ENCODE measurements around the gene SLC22A15. TPM values are rescaled to one million over a fixed set of nuclear protein-coding genes. Genes with fewer than 3 reads are reported as not detected.

SLC22A15 gene
- total RNA-seq, 1 experiment from 2014 or later = 0.16 TPM

DNA sequence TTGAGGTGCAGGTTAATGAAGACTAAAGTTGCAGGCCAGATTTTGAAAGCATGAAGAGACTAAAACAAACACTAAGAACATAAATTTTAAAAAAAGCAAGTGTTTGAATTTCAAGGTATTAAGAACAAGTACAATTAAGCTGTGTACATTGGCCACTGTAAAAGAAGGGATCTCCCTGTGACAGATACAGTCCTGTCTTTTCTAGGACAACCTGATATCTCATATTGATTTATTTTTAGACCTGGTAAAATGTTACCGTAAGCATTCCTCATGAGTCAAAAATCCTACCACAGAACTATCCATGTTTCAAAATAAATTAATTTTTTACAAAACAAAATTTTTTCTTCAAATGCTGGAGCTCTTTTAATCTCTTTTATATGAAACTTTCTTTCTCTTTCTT, 39.4 kb downstream of the SLC22A15 start:
- peaks cover 4% of the 10 kb centered on the region for H3K27me3 Mint-ChIP-seq (ENCODE audit: insufficient read depth, unreplicated experiment)
- Histone ChIP-seq H3K4me3 (ENCODE audit: low read depth, low read length) (no peak overlapping the region), H3K9me3 (no peaks in the 10 kb centered on the region), H3K27me3 (replicated peaks; ENCODE audit: control insufficient read depth, insufficient read depth, low read length) (no peaks in the 10 kb centered on the region), H3K4me1 (no peaks in the 10 kb centered on the region), H3K36me3 (ENCODE audit: control insufficient read depth, insufficient read depth, low read length) (no peaks in the 10 kb centered on the region)
- ChIA-PET POLR2A (no interaction called here), CTCF (no interaction called here)
- no TSS peak for BruUV-seq (replicated peaks)
- intact Hi-C loops (cut with micrococcal nuclease; ENCODE audit: unreplicated experiment) = no loop called here
- no peaks in the 10 kb centered on the region for H3K9me3 Mint-ChIP-seq (ENCODE audit: unreplicated experiment)
- TF ChIP-seq, protein P1, sequence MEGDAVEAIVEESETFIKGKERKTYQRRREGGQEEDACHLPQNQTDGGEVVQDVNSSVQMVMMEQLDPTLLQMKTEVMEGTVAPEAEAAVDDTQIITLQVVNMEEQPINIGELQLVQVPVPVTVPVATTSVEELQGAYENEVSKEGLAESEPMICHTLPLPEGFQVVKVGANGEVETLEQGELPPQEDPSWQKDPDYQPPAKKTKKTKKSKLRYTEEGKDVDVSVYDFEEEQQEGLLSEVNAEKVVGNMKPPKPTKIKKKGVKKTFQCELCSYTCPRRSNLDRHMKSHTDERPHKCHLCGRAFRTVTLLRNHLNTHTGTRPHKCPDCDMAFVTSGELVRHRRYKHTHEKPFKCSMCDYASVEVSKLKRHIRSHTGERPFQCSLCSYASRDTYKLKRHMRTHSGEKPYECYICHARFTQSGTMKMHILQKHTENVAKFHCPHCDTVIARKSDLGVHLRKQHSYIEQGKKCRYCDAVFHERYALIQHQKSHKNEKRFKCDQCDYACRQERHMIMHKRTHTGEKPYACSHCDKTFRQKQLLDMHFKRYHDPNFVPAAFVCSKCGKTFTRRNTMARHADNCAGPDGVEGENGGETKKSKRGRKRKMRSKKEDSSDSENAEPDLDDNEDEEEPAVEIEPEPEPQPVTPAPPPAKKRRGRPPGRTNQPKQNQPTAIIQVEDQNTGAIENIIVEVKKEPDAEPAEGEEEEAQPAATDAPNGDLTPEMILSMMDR (IDR thresholded peaks at IDR 0.05; ENCODE audit: insufficient read depth in 1 of 2, low read depth in 1 of 2, low read length in 1 of 2, severe bottlenecking in 1 of 2, unreplicated experiment in 1 of 2) = no peak
- no peak overlapping the region for H3K4me3 Mint-ChIP-seq (ENCODE audit: unreplicated experiment)
- no peaks in the 10 kb centered on the region for H3K4me1 Mint-ChIP-seq (ENCODE audit: low read depth, unreplicated experiment)
- no peak for DNase-seq
- no peaks in the 10 kb centered on the region for H3K36me3 Mint-ChIP-seq (ENCODE audit: insufficient read depth, unreplicated experiment)
- no peak overlapping the region for H3K27ac Mint-ChIP-seq (ENCODE audit: unreplicated experiment)

DNA sequence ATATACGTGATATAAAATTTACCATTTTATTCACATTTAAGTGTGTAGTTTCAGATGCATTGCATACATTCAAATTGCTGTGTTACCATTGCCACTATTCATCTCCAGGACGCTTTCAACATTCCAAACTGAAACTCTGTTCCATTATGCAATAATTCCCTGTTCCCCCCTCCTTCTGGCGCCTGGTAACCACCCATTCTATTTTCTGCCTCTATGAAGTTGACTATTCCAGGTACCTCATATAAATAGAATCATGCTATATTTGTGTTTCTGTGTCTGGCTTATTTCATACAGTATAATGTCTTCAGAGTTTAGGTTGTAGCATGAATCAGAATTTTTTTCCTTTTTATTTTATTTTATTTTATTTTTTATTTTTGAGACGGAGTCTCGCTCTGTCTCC, 41.7 kb downstream of the SLC22A15 start:
- Histone ChIP-seq H3K27me3 (replicated peaks; ENCODE audit: control insufficient read depth, insufficient read depth, low read length) (no peaks in the 10 kb centered on the region), H3K36me3 (ENCODE audit: control insufficient read depth, insufficient read depth, low read length) (no peaks in the 10 kb centered on the region), H3K4me3 (ENCODE audit: low read depth, low read length) (no peak overlapping the region), H3K4me1 (no peaks in the 10 kb centered on the region), H3K9me3 (no peaks in the 10 kb centered on the region)
- no TSS peak for BruUV-seq (replicated peaks)
- intact Hi-C loops (cut with micrococcal nuclease; ENCODE audit: unreplicated experiment) = no loop called here
- Mint-ChIP-seq H3K36me3 (ENCODE audit: insufficient read depth, unreplicated experiment) (no peaks in the 10 kb centered on the region), H3K27me3 (ENCODE audit: insufficient read depth, unreplicated experiment) (peaks cover 4% of the 10 kb centered on the region), H3K9me3 (ENCODE audit: unreplicated experiment) (no peaks in the 10 kb centered on the region), H3K4me3 (ENCODE audit: unreplicated experiment) (no peak overlapping the region), H3K4me1 (ENCODE audit: low read depth, unreplicated experiment) (no peaks in the 10 kb centered on the region), H3K27ac (ENCODE audit: unreplicated experiment) (no peak overlapping the region)
- ChIA-PET CTCF (no interaction called here), POLR2A (no interaction called here)
- DNase-seq = no peak
- TF ChIP-seq, protein P1 (IDR thresholded peaks at IDR 0.05; ENCODE audit: insufficient read depth in 1 of 2, low read depth in 1 of 2, low read length in 1 of 2, severe bottlenecking in 1 of 2, unreplicated experiment in 1 of 2) = no peak

DNA sequence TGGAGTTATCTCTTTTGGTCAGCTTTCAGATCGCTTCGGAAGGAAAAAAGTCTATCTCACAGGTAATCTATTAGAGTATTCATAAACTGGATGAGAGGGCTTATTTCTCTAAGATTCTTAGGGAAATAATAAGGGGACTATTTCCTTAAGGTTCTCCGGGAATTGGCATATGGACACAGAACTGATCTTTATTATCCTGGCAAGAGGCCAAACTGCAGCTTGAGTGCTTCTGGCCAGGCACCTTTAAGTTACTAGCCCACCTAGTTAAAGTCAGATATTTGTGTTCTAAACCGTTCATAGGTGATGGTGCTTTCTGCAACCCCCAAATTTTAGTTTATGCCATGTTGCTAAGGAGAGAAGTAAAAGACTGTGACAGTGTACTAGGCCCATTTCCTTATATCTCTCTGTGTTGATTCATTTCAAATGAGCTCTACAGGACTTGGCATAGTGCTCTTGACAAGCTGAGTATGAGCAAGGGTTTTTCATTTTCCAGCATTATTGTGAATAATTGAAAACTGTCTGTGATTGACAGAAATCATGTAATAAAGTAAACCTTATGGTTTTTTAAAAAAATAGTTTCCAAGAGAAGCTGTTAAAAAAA, 43.4 kb downstream of the SLC22A15 start:
- no peaks in the 10 kb centered on the region for H3K4me1 Mint-ChIP-seq (ENCODE audit: low read depth, unreplicated experiment)
- CTCF ChIA-PET = interaction anchor here (0.7 kb wide), 1 partner anchor 84 kb away, joined by 5 read pairs; no protein-coding TSS in a partner anchor

More for the DNA sequence above, 43.4 kb downstream of the SLC22A15 start:
- Mint-ChIP-seq H3K9me3 (ENCODE audit: unreplicated experiment) (no peaks in the 10 kb centered on the region), H3K27ac (ENCODE audit: unreplicated experiment) (no peak overlapping the region), H3K27me3 (ENCODE audit: insufficient read depth, unreplicated experiment) (peaks cover 4% of the 10 kb centered on the region), H3K4me3 (ENCODE audit: unreplicated experiment) (no peak overlapping the region), H3K36me3 (ENCODE audit: insufficient read depth, unreplicated experiment) (no peaks in the 10 kb centered on the region)
- POLR2A ChIA-PET = no interaction called here
- BruUV-seq (replicated peaks) = no TSS peak
- intact Hi-C loops (cut with micrococcal nuclease; ENCODE audit: unreplicated experiment) = loop anchor here (5.0 kb wide), 1 partner anchor 212 kb away; no protein-coding TSS in a partner anchor
- Histone ChIP-seq H3K4me3 (ENCODE audit: low read depth, low read length) (no peak overlapping the region), H3K27me3 (replicated peaks; ENCODE audit: control insufficient read depth, insufficient read depth, low read length) (no peaks in the 10 kb centered on the region), H3K9me3 (no peaks in the 10 kb centered on the region), H3K36me3 (ENCODE audit: control insufficient read depth, insufficient read depth, low read length) (no peaks in the 10 kb centered on the region), H3K4me1 (no peaks in the 10 kb centered on the region)
- TF ChIP-seq, protein P1 (IDR thresholded peaks at IDR 0.05; ENCODE audit: insufficient read depth in 1 of 2, low read depth in 1 of 2, low read length in 1 of 2, severe bottlenecking in 1 of 2, unreplicated experiment in 1 of 2) = no peak
- no peak for DNase-seq

Measured in Caco-2 (cell line).